ENCODE results near the gene CMSS1.

DNA sequence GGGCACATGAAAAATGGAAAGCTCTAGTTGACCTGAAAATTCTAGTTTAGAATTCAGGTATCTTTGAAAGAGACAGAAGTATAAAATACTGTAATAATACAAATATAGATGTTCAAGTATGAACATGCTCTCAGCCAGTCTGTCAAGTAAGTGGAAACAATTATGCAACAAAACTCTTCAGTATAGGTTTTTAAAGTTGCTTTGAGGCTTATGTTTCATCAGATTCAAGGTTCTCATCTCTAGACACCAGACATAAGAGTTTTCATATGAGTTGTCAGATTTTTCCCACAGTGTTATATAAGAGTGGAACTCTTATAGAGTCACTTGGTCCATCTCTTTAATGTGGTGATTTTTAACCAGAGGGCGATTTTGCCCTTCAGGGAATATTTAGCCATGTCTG lies 22.0 kb downstream of the CMSS1 start:
- TF ChIP-seq, protein P1, sequence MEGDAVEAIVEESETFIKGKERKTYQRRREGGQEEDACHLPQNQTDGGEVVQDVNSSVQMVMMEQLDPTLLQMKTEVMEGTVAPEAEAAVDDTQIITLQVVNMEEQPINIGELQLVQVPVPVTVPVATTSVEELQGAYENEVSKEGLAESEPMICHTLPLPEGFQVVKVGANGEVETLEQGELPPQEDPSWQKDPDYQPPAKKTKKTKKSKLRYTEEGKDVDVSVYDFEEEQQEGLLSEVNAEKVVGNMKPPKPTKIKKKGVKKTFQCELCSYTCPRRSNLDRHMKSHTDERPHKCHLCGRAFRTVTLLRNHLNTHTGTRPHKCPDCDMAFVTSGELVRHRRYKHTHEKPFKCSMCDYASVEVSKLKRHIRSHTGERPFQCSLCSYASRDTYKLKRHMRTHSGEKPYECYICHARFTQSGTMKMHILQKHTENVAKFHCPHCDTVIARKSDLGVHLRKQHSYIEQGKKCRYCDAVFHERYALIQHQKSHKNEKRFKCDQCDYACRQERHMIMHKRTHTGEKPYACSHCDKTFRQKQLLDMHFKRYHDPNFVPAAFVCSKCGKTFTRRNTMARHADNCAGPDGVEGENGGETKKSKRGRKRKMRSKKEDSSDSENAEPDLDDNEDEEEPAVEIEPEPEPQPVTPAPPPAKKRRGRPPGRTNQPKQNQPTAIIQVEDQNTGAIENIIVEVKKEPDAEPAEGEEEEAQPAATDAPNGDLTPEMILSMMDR (IDR thresholded peaks at IDR 0.05) = no peak
- TF ChIP-seq POLR2A (IDR thresholded peaks at IDR 0.05) = no peak
- no peak for TF ChIP-seq POLR2AphosphoS5 (IDR thresholded peaks at IDR 0.05)
